Testis (tissue), 3 donors: ENCODE measurements around the gene FAM131C. TPM values are rescaled to one million over a fixed set of nuclear protein-coding genes. Genes with fewer than 3 reads are reported as not detected.
A peak's percentile ranks its signal among the peaks of the same experiment; 100 is the strongest.

ENCODE experiments used
- DNase-seq: peaks from one replicate; pipeline ENCODE4 v3.0.0-alpha.2; 2019
- H3K27ac ChIP-seq, 2 donors: fragments of 200-600 bp; sonication (generic); one replicate each; pipeline ENCODE4 v1.5.1; 2019
- H3K27me3 ChIP-seq: fragments of 200-600 bp; sonication (generic); one replicate; pipeline ENCODE4 v1.5.1; 2019
- H3K36me3 ChIP-seq: fragments of 200-600 bp; sonication (generic); one replicate; pipeline ENCODE4 v1.5.1; 2017; ENCODE audit warnings: low read depth; ENCODE audit errors: missing control alignments
- H3K4me1 ChIP-seq: fragments of 200-600 bp; sonication (generic); one replicate; pipeline ENCODE4 v1.5.1; 2019
- H3K4me3 ChIP-seq, 2 donors: fragments of 200-600 bp; sonication (generic); one replicate each; pipeline ENCODE4 v1.5.1; 2017 to 2019
- H3K9me3 ChIP-seq: fragments of 200-600 bp; sonication (generic); one replicate; pipeline ENCODE4 v1.5.1; 2017
- CTCF ChIP-seq, 3 experiments: fragments of 450-650 bp in 2 of 3; fragments of 200-600 bp in 1 of 3; sonication (generic) in 1 of 3; IDR thresholded peaks; one replicate each; pipeline ENCODE4 v1.5.1; 2016 to 2019; ENCODE audit warnings: antibody characterized with exemption in 3 of 3, mild to moderate bottlenecking in 2 of 3, moderate library complexity in 1 of 3
- POLR2A ChIP-seq: fragments of 450-650 bp; IDR thresholded peaks from one replicate; pipeline ENCODE4 v1.6.1; 2017; ENCODE audit warnings: antibody characterized with exemption, mild to moderate bottlenecking, moderate library complexity
- WGBS, 2 donors: methylation state at CpG; one replicate each; pipeline ENCODE4 v1.1.5; 2018; 5-methylcytosine and 5-hydroxymethylcytosine counted together
- intact Hi-C: fragments of 100-400 bp; cut with DNase I; formaldehyde crosslinking; loops from one replicate; pipeline ENCODE4 v1.15.1; 2023; ENCODE audit warnings: low total_unique reads
- polyA plus RNA-seq: library from polyadenylated mRNA; stranded (reverse); fragments of 350-450 nt; fragmentation: Illumina TruSeq; extraction: RNeasy Lipid Tissue Mini Kit (QIAGEN cat#74804); gene quantifications from one replicate; pipeline ENCODE4 v1.2.3, GENCODE V29; 2014; ENCODE audit warnings: low read depth, low replicate concordance; ENCODE audit not compliant: insufficient read depth
- total RNA-seq, 2 donors: library from RNA; depleted of rRNA; stranded (reverse); fragments of >200 nt; gene quantifications; one replicate each; pipeline ENCODE4 v1.2.3, GENCODE V29; 2016

Gene FAM131C
- total and polyA plus RNA-seq, 3 donors from 2014 or later = 0.42 to 1.2 (median 0.87) TPM

- Histone ChIP-seq H3K9me3 (no peaks in the 10 kb centered on the region), H3K4me3 (no peak overlapping the region), H3K36me3 (no peaks in the 10 kb centered on the region), H3K4me1 (peaks cover 16% of the 10 kb centered on the region), H3K27me3 (no peaks in the 10 kb centered on the region), H3K27ac (no peak overlapping the region)
- DNase-seq = no peak
- intact Hi-C loops = loop anchor here (2.0 kb wide), 1 partner anchor 111 kb away; no protein-coding TSS in a partner anchor
- TF ChIP-seq CTCF (IDR thresholded peaks at IDR 0.05) (no peak), POLR2A (no peak)
- WGBS, 2 donors = 78 to 83% methylated on average over 11 to 12 of the region's 12 CpGs
Measured at GRCh38 chr1:16077406-16078245, 4.2 kb upstream of the FAM131C start.

GRCh38 chr1:16076865-16077238 is 3.4 kb upstream of the FAM131C start:
- H3K4me3 ChIP-seq = no peak overlapping the region
- WGBS, 2 donors = 84 to 85% methylated on average over 11 of the region's 11 CpGs
- TF ChIP-seq CTCF (IDR thresholded peaks at IDR 0.05) = no peak
- no peak for TF ChIP-seq POLR2A
- no peaks in the 10 kb centered on the region for H3K36me3 ChIP-seq
- H3K4me1 ChIP-seq = peaks cover 16% of the 10 kb centered on the region
- DNase-seq = peak; percentile 38
- intact Hi-C loops = no loop called here
- no peaks in the 10 kb centered on the region for H3K27me3 ChIP-seq
- no peak overlapping the region for H3K27ac ChIP-seq
- H3K9me3 ChIP-seq = no peaks in the 10 kb centered on the region

GRCh38 chr1:16076031-16076864 is 2.8 kb upstream of the FAM131C start:
- Histone ChIP-seq H3K4me1 (peaks cover 16% of the 10 kb centered on the region), H3K9me3 (no peaks in the 10 kb centered on the region), H3K27me3 (no peaks in the 10 kb centered on the region), H3K36me3 (no peaks in the 10 kb centered on the region), H3K4me3 (no peak overlapping the region), H3K27ac (no peak overlapping the region)
- WGBS, 2 donors = 84 to 87% methylated on average over 9 to 14 of the region's 14 CpGs
- no peak for DNase-seq
- intact Hi-C loops = no loop called here
- TF ChIP-seq CTCF (IDR thresholded peaks at IDR 0.05) = no peak
- TF ChIP-seq POLR2A = no peak

- peak; percentile 80 for DNase-seq
- TF ChIP-seq CTCF (IDR thresholded peaks at IDR 0.05) (no peak), POLR2A (no peak)
- H3K36me3 ChIP-seq = no peaks in the 10 kb centered on the region
- H3K27me3 ChIP-seq = no peaks in the 10 kb centered on the region
- intact Hi-C loops = no loop called here
- 58 to 75% methylated on average over 11 of the region's 11 CpGs for WGBS, 2 donors
- no peak overlapping the region for H3K4me3 ChIP-seq
- H3K4me1 ChIP-seq = peaks cover 16% of the 10 kb centered on the region
- no peaks in the 10 kb centered on the region for H3K9me3 ChIP-seq
- H3K27ac ChIP-seq = no peak overlapping the region
Measured at GRCh38 chr1:16075337-16076030, 2.0 kb upstream of the FAM131C start.
